Rectal smooth muscle tissue (tissue), 1 donor: Measurements from ENCODE around the gene IFT122.

Source experiments
- H3K27ac ChIP-seq: one replicate; pipeline ENCODE4 v1.7.0; 2013; ENCODE audit warnings: low read depth, low read length, inconsistent platforms
- H3K27me3 ChIP-seq: one replicate; pipeline ENCODE4 v1.7.0; 2013; ENCODE audit warnings: low read length; ENCODE audit not compliant: control insufficient read depth, insufficient read depth
- H3K36me3 ChIP-seq: one replicate; pipeline ENCODE4 v1.7.0; 2013; ENCODE audit warnings: low read length; ENCODE audit not compliant: control insufficient read depth, insufficient read depth
- H3K4me1 ChIP-seq: one replicate; pipeline ENCODE4 v1.7.0; 2013; ENCODE audit warnings: low read length; ENCODE audit not compliant: control insufficient read depth, insufficient read depth
- H3K4me3 ChIP-seq: one replicate; pipeline ENCODE4 v1.7.0; 2013; ENCODE audit warnings: low read length
- H3K9ac ChIP-seq: one replicate; pipeline ENCODE4 v1.7.0; 2013; ENCODE audit warnings: low read length

The IFT122 gene

GRCh38 chr3:129557548-129557894 lies 117.5 kb downstream of the IFT122 start:
- H3K4me3 ChIP-seq, result no peak overlapping the region
- H3K4me1 ChIP-seq, result peaks cover 17% of the 10 kb centered on the region
- H3K27ac ChIP-seq, result no peak overlapping the region
- no peaks in the 10 kb centered on the region for H3K27me3 ChIP-seq
- peaks cover under 1% of the 10 kb centered on the region for H3K36me3 ChIP-seq
- H3K9ac ChIP-seq, result no peak overlapping the region

DNA sequence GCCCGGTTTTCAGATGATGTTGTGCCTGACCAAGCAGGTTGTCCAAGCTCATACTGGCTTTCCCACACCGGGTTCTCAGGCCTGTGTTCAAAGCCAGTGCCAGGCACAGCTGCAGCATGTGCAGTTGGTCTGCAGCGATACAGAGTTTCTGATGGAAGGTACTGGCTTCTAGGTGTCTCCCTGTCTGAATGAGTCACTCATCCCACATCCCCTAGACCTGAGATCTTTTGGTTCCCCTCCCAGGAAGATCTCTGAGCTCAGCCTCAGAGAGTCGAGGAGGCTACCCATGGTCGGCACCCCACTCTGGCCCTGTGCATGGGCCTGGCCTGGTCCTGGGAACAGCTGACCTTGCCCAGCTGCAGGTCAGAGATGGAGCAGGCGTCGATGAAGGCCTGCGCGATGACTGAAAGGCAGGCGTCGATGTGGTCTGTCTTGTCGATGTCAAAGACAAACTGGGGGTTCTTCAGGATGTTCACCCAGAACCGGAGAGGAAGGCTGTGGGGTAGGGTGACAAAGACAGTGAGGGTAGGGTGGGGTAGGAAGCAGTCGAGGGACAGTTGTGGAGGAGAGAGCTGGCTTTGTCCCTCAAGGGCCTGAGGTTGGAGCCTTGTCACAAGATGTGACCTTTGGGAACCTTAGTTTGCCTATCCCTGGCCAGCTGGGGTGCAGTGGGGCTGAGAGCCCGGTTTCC lies 118.2 kb downstream of the IFT122 start:
- Histone ChIP-seq H3K27ac (no peak overlapping the region), H3K36me3 (peaks cover 3% of the 10 kb centered on the region), H3K4me1 (peaks cover 17% of the 10 kb centered on the region), H3K27me3 (no peaks in the 10 kb centered on the region), H3K9ac (no peak overlapping the region), H3K4me3 (no peak overlapping the region)

DNA sequence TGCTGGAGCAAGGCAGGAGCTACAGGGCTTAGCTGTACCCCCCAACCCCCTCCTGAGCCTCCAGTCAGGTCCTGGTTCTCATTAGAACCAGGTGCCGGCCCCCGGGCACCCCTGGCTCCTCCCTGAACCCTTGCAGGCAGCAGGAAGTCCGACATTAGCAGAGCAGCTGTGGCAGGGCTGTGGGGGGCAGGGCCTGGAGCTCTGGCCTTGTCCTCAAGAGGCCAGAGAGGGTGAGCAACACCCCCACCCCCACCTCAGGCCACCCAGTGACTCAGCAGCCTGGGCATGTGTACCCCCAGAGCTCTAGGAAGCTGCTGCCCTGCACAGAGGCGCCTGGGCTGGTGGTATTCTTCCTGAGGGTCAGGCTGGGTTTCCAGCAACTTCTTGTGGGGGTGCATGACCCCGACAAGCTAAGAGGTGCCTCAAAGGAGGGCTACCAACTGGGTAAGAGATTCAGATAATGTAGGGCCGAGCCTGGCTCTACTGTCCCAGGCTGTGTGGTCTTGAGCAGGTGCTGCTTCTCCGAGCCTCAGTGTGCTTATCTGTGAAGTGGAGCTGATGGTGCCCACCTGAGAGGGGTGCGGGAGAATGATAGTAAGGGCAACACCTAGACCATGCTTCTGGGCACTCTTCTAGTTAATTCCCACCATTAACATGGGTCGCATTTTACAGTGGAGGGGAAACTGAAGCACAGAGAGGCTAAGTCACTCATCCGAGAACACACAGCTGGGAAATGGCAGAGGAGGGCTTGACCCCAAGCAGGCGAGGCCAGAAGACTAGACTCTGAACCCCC lies 118.9 kb downstream of the IFT122 start:
- H3K4me1 ChIP-seq, result peaks cover 17% of the 10 kb centered on the region

GRCh38 chr3:129559565-129560079 lies 119.6 kb downstream of the IFT122 start:
- Histone ChIP-seq H3K9ac (no peak overlapping the region), H3K27ac (no peak overlapping the region), H3K4me1 (peaks cover 17% of the 10 kb centered on the region)

More for the DNA sequence above, 118.9 kb downstream of the IFT122 start:
- peaks cover 3% of the 10 kb centered on the region for H3K36me3 ChIP-seq
- H3K27me3 ChIP-seq, result no peaks in the 10 kb centered on the region
- H3K9ac ChIP-seq, result no peak overlapping the region
- H3K4me3 ChIP-seq, result no peak overlapping the region
- no peak overlapping the region for H3K27ac ChIP-seq

GRCh38 chr3:129560269-129560787 lies 120.3 kb downstream of the IFT122 start:
- H3K27me3 ChIP-seq, result no peaks in the 10 kb centered on the region
- H3K4me3 ChIP-seq, result peak overlapping the region; percentile 48
- peaks cover 17% of the 10 kb centered on the region for H3K4me1 ChIP-seq
- H3K27ac ChIP-seq, result peak overlapping the region; percentile 76
- no peak overlapping the region for H3K9ac ChIP-seq
- H3K36me3 ChIP-seq, result peaks cover 5% of the 10 kb centered on the region

More at GRCh38 chr3:129559565-129560079, 119.6 kb downstream of the IFT122 start:
- peak overlapping the region; percentile 11 for H3K4me3 ChIP-seq
- H3K27me3 ChIP-seq, result no peaks in the 10 kb centered on the region
- H3K36me3 ChIP-seq, result peaks cover 3% of the 10 kb centered on the region

GRCh38 chr3:129560911-129561594 lies 121.0 kb downstream of the IFT122 start:
- Histone ChIP-seq H3K4me1 (peaks cover 17% of the 10 kb centered on the region), H3K27ac (peak overlapping the region; percentile 76), H3K36me3 (peaks cover 6% of the 10 kb centered on the region), H3K27me3 (no peaks in the 10 kb centered on the region), H3K9ac (no peak overlapping the region), H3K4me3 (peak overlapping the region; percentile 48)

DNA sequence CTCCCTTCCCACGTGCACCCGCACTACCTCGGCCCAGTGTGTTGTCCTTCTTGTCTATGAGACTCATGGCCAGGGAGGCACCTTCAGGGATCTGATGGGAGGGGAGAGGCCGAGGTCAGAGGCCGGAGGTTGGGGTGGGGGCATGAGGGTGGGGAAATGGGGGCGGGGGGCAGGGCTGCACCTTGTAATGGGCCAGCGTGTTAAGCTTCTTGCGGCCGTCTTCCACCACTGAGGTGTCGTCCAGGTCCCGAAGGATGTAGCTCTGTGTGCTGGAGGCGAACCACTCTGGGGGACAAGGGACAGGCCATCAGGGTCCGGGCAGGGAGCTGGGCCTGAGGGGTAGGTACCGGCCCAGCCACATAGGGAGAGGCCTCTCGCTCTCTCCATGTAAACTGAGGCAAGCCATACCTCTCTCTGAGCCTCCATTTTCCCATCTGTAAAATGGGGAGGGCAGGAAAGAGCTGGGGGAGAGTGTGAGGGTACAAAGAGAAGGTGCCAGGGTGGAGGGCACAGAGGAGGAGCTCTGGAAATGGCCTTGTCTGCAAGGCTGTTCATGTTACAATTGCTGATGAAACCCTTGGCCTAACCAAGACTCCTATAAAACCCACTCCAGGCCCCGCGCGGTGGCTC lies 121.7 kb downstream of the IFT122 start:
- Histone ChIP-seq H3K36me3 (peaks cover 6% of the 10 kb centered on the region), H3K9ac (no peak overlapping the region), H3K4me3 (no peak overlapping the region), H3K27ac (peak overlapping the region; percentile 76), H3K4me1 (peaks cover 19% of the 10 kb centered on the region), H3K27me3 (no peaks in the 10 kb centered on the region)

DNA sequence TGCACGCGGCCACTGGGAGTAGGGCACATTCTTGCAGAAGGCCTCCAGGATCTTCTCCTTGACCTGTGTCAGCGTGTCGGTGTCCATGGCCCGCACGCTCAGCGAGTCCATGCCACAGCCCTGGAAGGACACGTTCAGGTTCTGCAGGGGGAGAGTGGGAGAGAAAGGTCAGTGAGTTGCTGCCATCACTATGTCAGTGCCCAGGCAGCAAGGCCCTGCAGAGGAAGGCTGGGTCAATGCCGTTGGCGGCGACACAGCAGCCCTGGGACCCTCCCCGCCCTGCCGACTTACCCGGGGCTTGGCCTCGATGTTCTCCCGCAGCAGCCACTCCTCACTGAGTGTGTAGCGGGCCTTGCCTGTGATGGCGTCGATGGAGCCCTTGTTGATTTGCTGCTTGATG lies 122.8 kb downstream of the IFT122 start:
- Histone ChIP-seq H3K4me1 (peaks cover 21% of the 10 kb centered on the region), H3K36me3 (peaks cover 6% of the 10 kb centered on the region), H3K27ac (no peak overlapping the region)

GRCh38 chr3:129563332-129563731 lies 123.3 kb downstream of the IFT122 start:
- Histone ChIP-seq H3K4me3 (no peak overlapping the region), H3K9ac (no peak overlapping the region), H3K27ac (no peak overlapping the region), H3K36me3 (peaks cover 6% of the 10 kb centered on the region), H3K27me3 (no peaks in the 10 kb centered on the region), H3K4me1 (peaks cover 21% of the 10 kb centered on the region)

More for the DNA sequence above, 122.8 kb downstream of the IFT122 start:
- H3K27me3 ChIP-seq, result no peaks in the 10 kb centered on the region
- H3K4me3 ChIP-seq, result no peak overlapping the region
- H3K9ac ChIP-seq, result no peak overlapping the region

GRCh38 chr3:129563850-129564535 lies 124.0 kb downstream of the IFT122 start:
- no peak overlapping the region for H3K4me3 ChIP-seq
- peaks cover 21% of the 10 kb centered on the region for H3K4me1 ChIP-seq

GRCh38 chr3:129564981-129565644 lies 125.1 kb downstream of the IFT122 start:
- Histone ChIP-seq H3K27ac (no peak overlapping the region), H3K9ac (no peak overlapping the region), H3K27me3 (no peaks in the 10 kb centered on the region), H3K4me3 (no peak overlapping the region), H3K36me3 (peaks cover 6% of the 10 kb centered on the region), H3K4me1 (peaks cover 21% of the 10 kb centered on the region)

More at GRCh38 chr3:129563850-129564535, 124.0 kb downstream of the IFT122 start:
- H3K36me3 ChIP-seq, result peaks cover 6% of the 10 kb centered on the region
- H3K9ac ChIP-seq, result no peak overlapping the region
- H3K27ac ChIP-seq, result no peak overlapping the region
- no peaks in the 10 kb centered on the region for H3K27me3 ChIP-seq
